GM10248 (cell line): ENCODE results near the gene OIP5.

Source experiments
- CTCF ChIA-PET: fragments of 300-600 bp; sonication (Branson Sonifier 250); formaldehyde crosslinking; extraction: SDS; loops from one replicate; lab custom pipeline; 2021; ENCODE audit warnings: antibody characterized with exemption; lab: Yijun Ruan, JAX
- POLR2A ChIA-PET: fragments of 350-650 bp; sonication (Branson Sonifier 250); formaldehyde crosslinking; extraction: SDS; loops from one replicate; lab custom pipeline; 2020; ENCODE audit warnings: antibody characterized with exemption; lab: Yijun Ruan, JAX
- DNase-seq: peaks from one replicate; pipeline ENCODE4 v3.0.0; 2012; ENCODE audit errors: extremely low spot score
- TF ChIP-seq, protein P1 (sequence below): IDR thresholded peaks from 2 replicates; pipeline ENCODE4 v1.5.1; 2012; ENCODE audit warnings: mild to moderate bottlenecking, low read depth; ENCODE audit errors: extremely low read depth, missing control alignments, control extremely low read depth

The OIP5 gene

DNA sequence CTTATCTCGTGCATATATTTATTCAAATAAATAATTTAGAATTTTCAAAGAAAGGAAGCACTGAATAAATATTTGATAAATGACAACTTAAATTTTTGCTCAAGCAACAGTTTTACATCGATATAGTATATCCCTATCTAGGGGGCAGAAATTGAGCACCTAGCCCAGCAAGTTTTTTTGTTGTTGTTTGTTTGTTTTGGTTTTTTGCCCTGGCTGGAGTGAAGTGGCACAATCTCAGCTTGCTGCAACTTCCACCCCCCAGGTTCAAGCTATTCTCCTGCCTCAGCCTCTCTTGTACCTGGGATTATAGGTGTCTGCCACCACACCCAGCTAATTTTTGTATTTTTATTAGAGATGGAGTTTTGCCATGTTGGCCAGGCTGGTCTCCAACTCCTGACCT lies 42.4 kb downstream of the OIP5 start:
- TF ChIP-seq, protein P1, sequence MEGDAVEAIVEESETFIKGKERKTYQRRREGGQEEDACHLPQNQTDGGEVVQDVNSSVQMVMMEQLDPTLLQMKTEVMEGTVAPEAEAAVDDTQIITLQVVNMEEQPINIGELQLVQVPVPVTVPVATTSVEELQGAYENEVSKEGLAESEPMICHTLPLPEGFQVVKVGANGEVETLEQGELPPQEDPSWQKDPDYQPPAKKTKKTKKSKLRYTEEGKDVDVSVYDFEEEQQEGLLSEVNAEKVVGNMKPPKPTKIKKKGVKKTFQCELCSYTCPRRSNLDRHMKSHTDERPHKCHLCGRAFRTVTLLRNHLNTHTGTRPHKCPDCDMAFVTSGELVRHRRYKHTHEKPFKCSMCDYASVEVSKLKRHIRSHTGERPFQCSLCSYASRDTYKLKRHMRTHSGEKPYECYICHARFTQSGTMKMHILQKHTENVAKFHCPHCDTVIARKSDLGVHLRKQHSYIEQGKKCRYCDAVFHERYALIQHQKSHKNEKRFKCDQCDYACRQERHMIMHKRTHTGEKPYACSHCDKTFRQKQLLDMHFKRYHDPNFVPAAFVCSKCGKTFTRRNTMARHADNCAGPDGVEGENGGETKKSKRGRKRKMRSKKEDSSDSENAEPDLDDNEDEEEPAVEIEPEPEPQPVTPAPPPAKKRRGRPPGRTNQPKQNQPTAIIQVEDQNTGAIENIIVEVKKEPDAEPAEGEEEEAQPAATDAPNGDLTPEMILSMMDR = no peak
- DNase-seq = no peak
- CTCF ChIA-PET = interaction anchor here (1.3 kb wide), 1 partner anchor 17 kb away, joined by 3 read pairs; no protein-coding TSS in a partner anchor
- POLR2A ChIA-PET = no interaction called here

- ChIA-PET CTCF (interaction anchor here (0.9 kb wide), 1 partner anchor 28 kb away, joined by 4 read pairs; no protein-coding TSS in a partner anchor), POLR2A (interaction anchor here (0.6 kb wide), 1 partner anchor 736 kb away, joined by 5 read pairs; no protein-coding TSS in a partner anchor)
- TF ChIP-seq, protein P1 = no peak
- no peak for DNase-seq
Measured at GRCh38 chr15:41288464-41288863, 43.9 kb downstream of the OIP5 start.

GRCh38 chr15:41286665-41287333 lies 45.6 kb downstream of the OIP5 start:
- POLR2A ChIA-PET = no interaction called here

GRCh38 chr15:41285285-41285684 lies 47.1 kb downstream of the OIP5 start:
- ChIA-PET CTCF (interaction anchor here (1.6 kb wide), 1 partner anchor 48 kb away, joined by 6 read pairs; the partner anchor contains the start of genes NUSAP1 and OIP5), POLR2A (no interaction called here)
- TF ChIP-seq, protein P1 = no peak
- DNase-seq = no peak

More at GRCh38 chr15:41286665-41287333, 45.6 kb downstream of the OIP5 start:
- no peak for DNase-seq
- TF ChIP-seq, protein P1 = no peak
- CTCF ChIA-PET = interaction anchor here (1.3 to 1.6 kb wide), 2 partner anchors 46 to 56 kb away, joined by 3 to 6 read pairs; partner anchors contain the start of genes CHP1, NUSAP1 and OIP5

DNA sequence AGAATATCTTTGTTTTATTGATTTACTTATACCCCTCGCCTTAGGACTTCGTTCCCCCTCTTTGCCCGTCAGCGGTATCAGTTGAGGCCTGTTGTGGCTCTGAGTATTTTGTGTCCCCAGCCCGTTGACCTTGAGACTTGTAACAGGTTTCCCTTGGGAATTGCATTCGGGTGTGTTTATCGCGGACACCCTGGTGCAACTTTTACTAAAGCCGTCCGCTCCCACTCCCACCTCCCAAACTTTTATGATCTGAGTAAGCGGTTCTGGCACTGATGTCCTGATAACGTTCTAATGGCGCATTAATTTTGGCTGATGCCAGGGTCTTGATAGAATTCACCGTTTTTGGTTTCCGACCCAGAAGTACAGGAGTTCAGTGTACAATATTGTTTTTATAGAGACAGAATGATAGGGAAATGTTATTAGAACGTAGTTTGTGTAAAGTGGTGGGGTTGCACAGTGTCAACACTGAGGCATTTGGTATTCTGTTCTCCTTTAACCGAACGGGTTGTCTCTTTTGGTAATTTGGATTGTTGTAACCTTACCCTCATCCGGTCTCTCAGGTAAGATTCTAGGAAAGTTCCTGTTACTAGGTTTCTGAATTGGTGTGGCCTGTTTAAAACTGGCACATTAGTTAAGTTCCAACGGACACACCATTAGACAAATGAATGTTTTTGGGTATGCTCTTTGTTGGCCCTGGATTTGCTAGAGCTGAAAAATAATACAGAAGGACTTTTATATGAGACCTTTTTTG lies 47.8 kb downstream of the OIP5 start:
- POLR2A ChIA-PET = no interaction called here
- CTCF ChIA-PET = interaction anchor here (1.1 kb wide), 1 partner anchor 25 kb away, joined by 3 read pairs; no protein-coding TSS in a partner anchor
- DNase-seq = no peak
- TF ChIP-seq, protein P1 = no peak
